Breast epithelium (tissue), 4 donors: ENCODE data around the gene EIF3J. TPM values are rescaled to one million over a fixed set of nuclear protein-coding genes. Genes with fewer than 3 reads are reported as not detected.

Experiments used
- DNase-seq, 2 donors: peaks; one replicate each; pipeline ENCODE4 v3.0.0-alpha.2; 2019; ENCODE audit warnings: low spot score in 2 of 2
- H3K27ac ChIP-seq, 2 donors: fragments of 200-600 bp; sonication (generic) in 1 of 2; one replicate each; pipeline ENCODE4 v1.5.1; 2016 to 2019; ENCODE audit warnings: mild to moderate bottlenecking in 1 of 2
- H3K27me3 ChIP-seq, 2 donors: fragments of 200-600 bp; sonication (generic) in 1 of 2; one replicate each; pipeline versions ENCODE4 v1.5.1 to v1.6.0; 2017 to 2019; ENCODE audit warnings: control low read depth in 1 of 2, mild to moderate bottlenecking in 1 of 2
- H3K36me3 ChIP-seq: fragments of 200-600 bp; one replicate; pipeline ENCODE4 v1.5.1; 2019
- H3K4me1 ChIP-seq, 2 donors: fragments of 200-600 bp; sonication (generic); one replicate each; pipeline ENCODE4 v1.5.1; 2016 to 2019; ENCODE audit warnings: control low read depth in 1 of 2
- H3K4me3 ChIP-seq, 3 donors: fragments of 200-600 bp; sonication (generic); 1 replicate in 2 of 3; 2 replicates in 1 of 3; pipeline ENCODE4 v1.5.1; 2016 to 2019; ENCODE audit warnings: mild to moderate bottlenecking in 3 of 3, moderate library complexity in 2 of 3
- H3K9me3 ChIP-seq, 2 donors: fragments of 200-600 bp; sonication (generic) in 1 of 2; one replicate each; pipeline ENCODE4 v1.5.1; 2016 to 2019; ENCODE audit warnings: control low read depth in 1 of 2
- CTCF ChIP-seq, 3 donors: fragments of 450-650 bp; IDR thresholded peaks; one replicate each; pipeline ENCODE4 v1.5.1; 2016 to 2017; ENCODE audit warnings: antibody characterized with exemption in 3 of 3, mild to moderate bottlenecking in 3 of 3, moderate library complexity in 3 of 3
- POLR2A ChIP-seq: fragments of 450-650 bp; IDR thresholded peaks from one replicate; pipeline ENCODE4 v1.6.1; 2016; ENCODE audit warnings: antibody characterized with exemption, mild to moderate bottlenecking, moderate library complexity
- POLR2AphosphoS5 ChIP-seq, 3 donors: sonication (generic); formaldehyde crosslinking; IDR thresholded peaks; one replicate each; pipeline ENCODE4 v1.6.1; 2017; ENCODE audit warnings: antibody characterized with exemption in 3 of 3
- intact Hi-C: fragments of 100-400 bp; cut with DNase I; formaldehyde crosslinking; loops from one replicate; pipeline ENCODE4 v1.15.1; 2023; ENCODE audit warnings: low total_unique reads
- total RNA-seq, 3 donors: library from RNA; depleted of rRNA; stranded (reverse); fragments of >200 nt; gene quantifications; one replicate each; pipeline ENCODE4 v1.1.0, GENCODE V29; 2016

EIF3J gene
- total RNA-seq, 3 donors from 2014 or later, result 46.6 to 82.0 (median 68.2) TPM

- no peak for DNase-seq
- no peaks in the 10 kb centered on the region for H3K9me3 ChIP-seq
- TF ChIP-seq CTCF (IDR thresholded peaks at IDR 0.05) (no peak), POLR2A (no peak), POLR2AphosphoS5 (IDR thresholded peaks at IDR 0.05) (no peak)
- H3K4me3 ChIP-seq, result no peak overlapping the region
- no peaks in the 10 kb centered on the region for H3K27me3 ChIP-seq
- H3K36me3 ChIP-seq, result no peaks in the 10 kb centered on the region
- H3K27ac ChIP-seq, result no peak overlapping the region
- no peaks in the 10 kb centered on the region for H3K4me1 ChIP-seq
- intact Hi-C loops, result no loop called here
Measured at GRCh38 chr15:44593042-44593736, 56.2 kb downstream of the EIF3J start.

GRCh38 chr15:44595246-44595645 lies 58.3 kb downstream of the EIF3J start:
- Histone ChIP-seq H3K27me3 (no peaks in the 10 kb centered on the region), H3K4me1 (no peaks in the 10 kb centered on the region), H3K4me3 (no peak overlapping the region), H3K27ac (peak overlapping the region in 1 of 2 donors; percentile 49), H3K36me3 (no peaks in the 10 kb centered on the region), H3K9me3 (no peaks in the 10 kb centered on the region)
- intact Hi-C loops, result no loop called here
- TF ChIP-seq POLR2AphosphoS5 (IDR thresholded peaks at IDR 0.05), result no peak
- no peak for TF ChIP-seq CTCF (IDR thresholded peaks at IDR 0.05)
- TF ChIP-seq POLR2A, result no peak
- peak in 1 of 2 donors; percentile 58 for DNase-seq

- no peak for TF ChIP-seq CTCF (IDR thresholded peaks at IDR 0.05)
- TF ChIP-seq POLR2AphosphoS5 (IDR thresholded peaks at IDR 0.05), result no peak
- TF ChIP-seq POLR2A, result no peak
- H3K27me3 ChIP-seq, result no peaks in the 10 kb centered on the region
- H3K4me3 ChIP-seq, result no peak overlapping the region
- no peaks in the 10 kb centered on the region for H3K4me1 ChIP-seq
- no peaks in the 10 kb centered on the region for H3K36me3 ChIP-seq
- DNase-seq, result no peak
- H3K9me3 ChIP-seq, result no peaks in the 10 kb centered on the region
- intact Hi-C loops, result no loop called here
- H3K27ac ChIP-seq, result peak overlapping the region; percentile 14 to 49
Measured at GRCh38 chr15:44595656-44596510, 58.9 kb downstream of the EIF3J start.

GRCh38 chr15:44596511-44597010 lies 59.6 kb downstream of the EIF3J start:
- Histone ChIP-seq H3K9me3 (no peaks in the 10 kb centered on the region), H3K27me3 (no peaks in the 10 kb centered on the region), H3K4me3 (no peak overlapping the region), H3K36me3 (no peaks in the 10 kb centered on the region), H3K27ac (peak overlapping the region in 1 of 2 donors; percentile 49), H3K4me1 (no peaks in the 10 kb centered on the region)
- TF ChIP-seq CTCF (IDR thresholded peaks at IDR 0.05) (no peak), POLR2A (no peak), POLR2AphosphoS5 (IDR thresholded peaks at IDR 0.05) (no peak)
- no peak for DNase-seq
- intact Hi-C loops, result no loop called here

- no peak for TF ChIP-seq POLR2AphosphoS5 (IDR thresholded peaks at IDR 0.05)
- H3K36me3 ChIP-seq, result no peaks in the 10 kb centered on the region
- H3K4me1 ChIP-seq, result no peaks in the 10 kb centered on the region
- no peaks in the 10 kb centered on the region for H3K27me3 ChIP-seq
- H3K27ac ChIP-seq, result peak overlapping the region in 1 of 2 donors; percentile 20
- intact Hi-C loops, result no loop called here
- H3K9me3 ChIP-seq, result no peaks in the 10 kb centered on the region
- H3K4me3 ChIP-seq, result no peak overlapping the region
- no peak for DNase-seq
Measured at GRCh38 chr15:44598066-44598465, 61.1 kb downstream of the EIF3J start.
